Stomach (tissue), 9 donors: Measurements from ENCODE around the gene TCF21. TPM values are rescaled to one million over a fixed set of nuclear protein-coding genes. Genes with fewer than 3 reads are reported as not detected.

Experiments used
- DNase-seq, 2 donors: peaks; one replicate each; pipeline versions ENCODE4 v3.0.0 to v3.0.0-alpha.2; 2013 to 2019
- H3K27ac ChIP-seq, 5 donors: fragments of 200-600 bp in 4 of 5; sonication (generic) in 4 of 5; one replicate each; pipeline ENCODE4 v1.5.1; 2013 to 2019; ENCODE audit warnings: mild to moderate bottlenecking in 1 of 5, moderate library complexity in 1 of 5
- H3K27me3 ChIP-seq, 3 donors: fragments of 200-600 bp; sonication (generic); one replicate each; pipeline ENCODE4 v1.5.1; 2017 to 2019; ENCODE audit warnings: mixed run types in 1 of 3
- H3K36me3 ChIP-seq, 4 donors: fragments of 200-600 bp; sonication (generic); 1 replicate in 3 of 4; 2 replicates in 1 of 4; pipeline ENCODE4 v1.5.1; 2016 to 2019
- H3K4me1 ChIP-seq, 4 donors: fragments of 200-600 bp; sonication (generic); one replicate each; pipeline ENCODE4 v1.5.1; 2016 to 2019
- H3K4me3 ChIP-seq, 4 donors: fragments of 200-600 bp; sonication (generic) in 3 of 4; one replicate each; pipeline ENCODE4 v1.5.1; 2016 to 2019; ENCODE audit warnings: mild to moderate bottlenecking in 1 of 4
- H3K9me3 ChIP-seq, 4 donors: fragments of 200-600 bp; sonication (generic); one replicate each; pipeline ENCODE4 v1.5.1; 2016 to 2019
- CTCF ChIP-seq, 7 experiments: fragments of 450-650 bp in 4 of 7; fragments of 200-600 bp in 3 of 7; sonication (generic) in 3 of 7; IDR thresholded peaks; one replicate each; pipeline ENCODE4 v1.5.1; 2016 to 2019; ENCODE audit warnings: antibody characterized with exemption in 7 of 7, control low read depth in 2 of 7, mild to moderate bottlenecking in 1 of 7
- EP300 ChIP-seq: sonication (generic); formaldehyde crosslinking; IDR thresholded peaks from one replicate; pipeline ENCODE4 v1.6.1; 2017; ENCODE audit warnings: antibody characterized with exemption
- POLR2A ChIP-seq, 4 donors: fragments of 450-650 bp; IDR thresholded peaks; one replicate each; pipeline ENCODE4 v1.6.1; 2016; ENCODE audit warnings: antibody characterized with exemption in 4 of 4, control low read depth in 2 of 4, mild to moderate bottlenecking in 1 of 4, moderate library complexity in 1 of 4
- POLR2AphosphoS5 ChIP-seq, 3 donors: sonication (generic); formaldehyde crosslinking; IDR thresholded peaks; one replicate each; pipeline ENCODE4 v1.6.1; 2016; ENCODE audit warnings: antibody characterized with exemption in 3 of 3
- WGBS, 5 donors: extraction: QIAGEN DNeasy Blood & Tissue Kit in 3 of 5; methylation state at CpG; one replicate each; pipeline versions ENCODE4 v1.1.5 to v1.1.7; 2013 to 2018; 5-methylcytosine and 5-hydroxymethylcytosine counted together
- intact Hi-C: fragments of 100-400 bp; cut with DNase I; formaldehyde crosslinking; loops from one replicate; pipeline ENCODE4 v1.15.1; 2023; ENCODE audit warnings: low total_unique reads
- polyA plus RNA-seq, 3 donors: library from polyadenylated mRNA; stranded (reverse); fragments of 200-250 nt; gene quantifications; one replicate each; pipeline ENCODE4 v1.2.3, GENCODE V29; 2013
- total RNA-seq, 5 donors: library from RNA; depleted of rRNA; stranded (reverse); fragments of >200 nt; gene quantifications; one replicate each; pipeline versions ENCODE4 v1.1.0 to v1.2.3, GENCODE V29; 2014 to 2016
- donor health status: healthy with polysubstance abuse.
- donor health status: Bipolar disorder and iron deficiency.
- donor health status: healthy.

The TCF21 gene
- total and polyA plus RNA-seq, 8 donors = 3.2 to 43.0 (median 16.3) TPM

DNA sequence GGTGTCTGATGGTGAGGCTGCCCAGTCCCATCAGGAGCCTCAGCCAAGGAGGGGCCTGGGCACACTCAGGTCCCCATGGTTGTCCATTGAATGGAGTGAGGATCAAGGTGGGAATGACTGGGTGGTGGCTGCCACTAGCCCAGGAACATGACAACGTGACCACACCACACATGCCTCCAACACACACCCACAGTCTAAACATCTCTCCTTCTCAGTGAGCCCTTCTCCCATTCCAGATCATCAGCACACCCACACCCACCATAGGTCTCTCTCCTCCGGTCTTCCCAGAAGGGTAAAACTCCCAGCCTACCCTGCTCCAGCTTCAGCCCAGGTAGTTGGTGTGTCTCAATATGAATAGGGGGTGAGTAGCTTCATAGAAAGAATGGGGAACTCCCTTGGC lies 5.5 kb downstream of the TCF21 start:
- peaks cover 13 to 60% (median 39%) of the 10 kb centered on the region in 4 donors for H3K4me1 ChIP-seq
- DNase-seq = no peak
- TF ChIP-seq CTCF (IDR thresholded peaks at IDR 0.05) (no peak), POLR2A (IDR thresholded peaks at IDR 0.05) (no peak), EP300 (no peak), POLR2AphosphoS5 (IDR thresholded peaks at IDR 0.05) (no peak)
- intact Hi-C loops = no loop called here
- H3K36me3 ChIP-seq = no peaks in the 10 kb centered on the region
- H3K27ac ChIP-seq = peak overlapping the region; percentile 10 to 92 (median 67)
- 18 to 26% (median 25%) methylated on average over 1 to 2 of the region's 2 CpGs for WGBS, 5 donors
- no peaks in the 10 kb centered on the region for H3K9me3 ChIP-seq
- peak overlapping the region in 1 of 4 donors; percentile 18 for H3K4me3 ChIP-seq
- peaks cover 7 to 94% (median 81%) of the 10 kb centered on the region in 3 donors for H3K27me3 ChIP-seq

GRCh38 chr6:133894795-133895358 lies 6.0 kb downstream of the TCF21 start:
- peak in 1 of 2 donors; percentile 86 for DNase-seq
- intact Hi-C loops = no loop called here
- Histone ChIP-seq H3K4me1 (peaks cover 13 to 55% (median 37%) of the 10 kb centered on the region in 4 donors), H3K27ac (peak overlapping the region; percentile 10 to 92 (median 67)), H3K36me3 (no peaks in the 10 kb centered on the region), H3K9me3 (no peaks in the 10 kb centered on the region), H3K27me3 (peaks cover 2 to 94% (median 76%) of the 10 kb centered on the region in 3 donors), H3K4me3 (peak overlapping the region in 1 of 4 donors; percentile 36)
- TF ChIP-seq EP300 (no peak), CTCF (IDR thresholded peaks at IDR 0.05) (no peak), POLR2A (IDR thresholded peaks at IDR 0.05) (no peak), POLR2AphosphoS5 (IDR thresholded peaks at IDR 0.05) (peak in 2 of 3 donors; percentile 40 to 50)
- 11 to 22% (median 11%) methylated on average over 5 of the region's 5 CpGs for WGBS, 5 donors

DNA sequence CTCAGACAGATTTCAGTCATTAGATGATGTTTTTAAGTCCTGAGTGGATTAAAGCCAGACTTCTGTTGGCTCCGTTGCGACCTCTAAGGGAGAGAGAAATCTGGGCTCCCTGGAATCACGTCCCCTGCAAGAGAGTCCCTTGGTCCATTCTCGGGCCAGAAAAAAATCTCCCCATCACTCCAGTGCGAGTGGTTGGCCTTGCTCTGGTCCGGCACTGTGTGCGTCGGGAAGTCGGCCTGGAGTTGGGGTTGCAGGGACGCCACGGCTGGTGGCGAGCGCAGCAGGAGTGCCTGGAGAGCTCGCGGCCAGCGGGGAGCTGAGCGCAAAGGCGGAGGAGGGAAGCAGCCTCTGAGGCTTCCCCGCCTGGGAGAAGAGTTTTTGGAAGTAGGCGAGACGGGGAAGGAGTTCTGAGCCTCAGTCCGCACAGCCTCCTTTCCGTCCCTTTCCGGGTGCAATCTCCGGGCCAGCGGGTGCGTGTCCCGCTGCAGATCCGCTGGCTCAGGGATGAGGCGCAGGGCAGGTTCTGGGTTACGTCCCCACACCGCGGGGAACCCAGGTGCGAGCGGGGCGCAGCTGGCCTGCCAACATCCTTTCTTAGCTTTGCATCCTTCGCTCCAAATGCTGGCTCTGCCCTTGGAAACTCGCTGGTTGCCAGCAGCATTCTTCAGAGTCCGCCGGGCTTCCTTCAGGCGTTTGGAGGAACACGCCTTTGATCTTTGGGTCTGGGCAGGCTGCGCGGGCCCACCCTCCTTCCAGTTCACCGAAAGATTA lies 6.8 kb downstream of the TCF21 start:
- H3K27ac ChIP-seq = peak overlapping the region in 4 of 5 donors; percentile 59 to 92 (median 71)
- peaks cover 11 to 51% (median 35%) of the 10 kb centered on the region in 4 donors for H3K4me1 ChIP-seq
- no peaks in the 10 kb centered on the region for H3K36me3 ChIP-seq
- H3K27me3 ChIP-seq = peaks cover 0 to 88% (median 71%) of the 10 kb centered on the region in 3 donors
- H3K9me3 ChIP-seq = no peaks in the 10 kb centered on the region
- intact Hi-C loops = no loop called here
- 2 to 9% (median 6%) methylated on average over 38 to 45 of the region's 45 CpGs for WGBS, 5 donors
- peak in 1 of 2 donors; percentile 67 for DNase-seq
- H3K4me3 ChIP-seq = peak overlapping the region; percentile 26 to 36 (median 28)
- TF ChIP-seq POLR2AphosphoS5 (IDR thresholded peaks at IDR 0.05) (peak in 1 of 3 donors; percentile 44), CTCF (IDR thresholded peaks at IDR 0.05) (no peak)

DNA sequence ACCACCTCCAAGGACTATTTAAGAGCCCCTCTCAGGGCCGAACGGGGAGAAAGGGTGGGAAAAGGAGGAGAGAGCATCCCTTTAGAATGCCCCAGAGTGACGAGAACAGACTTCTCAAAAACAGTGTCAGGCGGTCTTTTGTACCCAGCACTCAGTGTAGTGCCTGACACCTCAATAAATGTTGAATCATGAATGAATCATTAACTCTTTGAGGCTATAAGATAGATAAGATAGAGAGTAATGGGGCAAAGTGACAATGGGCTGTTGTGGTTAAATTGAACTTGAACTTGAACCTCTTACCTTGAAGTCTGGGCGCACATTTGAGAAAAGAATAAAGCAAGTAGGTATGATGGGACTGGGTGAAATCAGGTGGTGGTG lies 7.4 kb downstream of the TCF21 start:
- intact Hi-C loops = no loop called here
- TF ChIP-seq POLR2A (IDR thresholded peaks at IDR 0.05) (no peak), CTCF (IDR thresholded peaks at IDR 0.05) (no peak), EP300 (no peak), POLR2AphosphoS5 (IDR thresholded peaks at IDR 0.05) (no peak)
- Histone ChIP-seq H3K27me3 (peaks cover 0 to 82% (median 67%) of the 10 kb centered on the region in 3 donors), H3K4me3 (peak overlapping the region in 3 of 4 donors; percentile 26 to 36 (median 30)), H3K9me3 (no peaks in the 10 kb centered on the region), H3K4me1 (peaks cover 5 to 45% (median 31%) of the 10 kb centered on the region in 4 donors), H3K36me3 (no peaks in the 10 kb centered on the region), H3K27ac (peak overlapping the region in 4 of 5 donors; percentile 59 to 92 (median 71))
- WGBS, 5 donors = 11 to 21% (median 14%) methylated on average over 5 of the region's 5 CpGs
- no peak for DNase-seq
